HCT116 (cell line): ENCODE data around the gene GPR22. TPM values are rescaled to one million over a fixed set of nuclear protein-coding genes. Genes with fewer than 3 reads are reported as not detected.

Source experiments
- ATAC-seq: fragments of 200-7000 bp; cut with Tn5 transposase; 2 replicates; pipeline ENCODE4 v1.9.1; 2020; ENCODE audit warnings: mild to moderate bottlenecking, moderate library complexity
- BruUV-seq: library from RNA; stranded (reverse); fragments of 400-500 nt; replicated peaks from 2 replicates; lab custom pipeline; 2021; lab: Mats Ljungman, UMichigan
- CTCF ChIA-PET: fragments of 300-600 bp; sonication (Branson Sonifier 250); formaldehyde crosslinking; loops from one replicate; lab custom pipeline; 2021; ENCODE audit warnings: antibody characterized with exemption; lab: Charles Lee
- POLR2A ChIA-PET: fragments of 300-600, 350-600 bp; sonication (Branson Sonifier 250); formaldehyde crosslinking; loops from one replicate; lab custom pipeline; 2021; ENCODE audit warnings: antibody characterized with exemption; lab: Charles Lee
- RAD21 ChIA-PET, 2 experiments: fragments of 300-600 bp; sonication (Branson Sonifier 250); formaldehyde crosslinking; loops; one replicate each; lab custom pipeline; 2023; ENCODE audit warnings: low total read pairs in 2 of 2; ENCODE audit not compliant: uncharacterized antibody in 2 of 2, unreplicated experiment in 2 of 2, low non-redundant PET in 1 of 2; lab: Charles Lee
- DNase-seq: peaks from one replicate; pipeline ENCODE4 v3.0.0-alpha.2; 2010; ENCODE audit warnings: low read depth, low spot score
- H2AFZ ChIP-seq: fragments of 200-600 bp; shearing (Covaris generic), sonication (generic); 2 replicates; pipeline ENCODE4 v1.6.1; 2017; ENCODE audit warnings: low read depth, mixed run types, mixed read lengths, antibody characterized with exemption, low read length; ENCODE audit not compliant: poor library complexity, severe bottlenecking
- H3K27ac ChIP-seq: 2 replicates; pipeline ENCODE4 v1.5.1; 2012; ENCODE audit warnings: low read depth, low read length
- H3K27me3 ChIP-seq: fragments of 200-600 bp; sonication (generic); 2 replicates; pipeline ENCODE4 v1.6.1; 2016; ENCODE audit warnings: mixed run types, low read length, mixed read lengths; ENCODE audit not compliant: insufficient read depth
- H3K36me3 ChIP-seq, 2 experiments: fragments of 200-500 bp in 1 of 2; fragments of 200-600 bp in 1 of 2; sonication (Bioruptor generic) in 1 of 2; sonication (generic) in 1 of 2; 2 replicates each; pipeline versions ENCODE4 v1.5.1 to v1.6.1; 2014 to 2016; ENCODE audit warnings: low read length in 2 of 2, inconsistent platforms in 1 of 2, mixed read lengths in 1 of 2, mixed run types in 1 of 2; ENCODE audit not compliant: insufficient read depth in 2 of 2, control insufficient read depth in 1 of 2
- H3K4me1 ChIP-seq, 2 experiments: fragments of 200-600 bp in 1 of 2; sonication (generic) in 1 of 2; 2 replicates each; pipeline versions ENCODE4 v1.5.1 to v1.6.1; 2012 to 2017; ENCODE audit warnings: low read length in 2 of 2, inconsistent platforms in 1 of 2, mild to moderate bottlenecking in 1 of 2, mixed read lengths in 1 of 2, mixed run types in 1 of 2, moderate library complexity in 1 of 2; ENCODE audit not compliant: insufficient read depth in 2 of 2, control insufficient read depth in 1 of 2
- H3K4me2 ChIP-seq: fragments of 200-600 bp; sonication (generic); 2 replicates; pipeline ENCODE4 v1.6.1; 2017; ENCODE audit warnings: mixed run types, low read length, mixed read lengths
- H3K4me3 ChIP-seq, 2 experiments: fragments of 200-600 bp in 1 of 2; sonication (generic) in 1 of 2; replicated peaks in 1 of 2; 2 replicates each; pipeline ENCODE4 v1.5.1; 2011 to 2016; ENCODE audit warnings: low read length in 2 of 2, control low read depth in 1 of 2, low read depth in 1 of 2, mild to moderate bottlenecking in 1 of 2, mixed read lengths in 1 of 2, mixed run types in 1 of 2
- H3K79me2 ChIP-seq: fragments of 200-600 bp; sonication (generic); 2 replicates; pipeline ENCODE4 v1.6.1; 2017; ENCODE audit warnings: mild to moderate bottlenecking, mixed run types, low read length, moderate library complexity, mixed read lengths; ENCODE audit not compliant: insufficient read depth
- H3K9ac ChIP-seq: fragments of 200-600 bp; sonication (generic); 2 replicates; pipeline ENCODE4 v1.6.1; 2016; ENCODE audit warnings: low read length, mixed read lengths
- H3K9me2 ChIP-seq: fragments of 200-600 bp; sonication (generic), shearing (Covaris generic); 2 replicates; pipeline ENCODE4 v1.6.1; 2017; ENCODE audit warnings: mixed run types, mild to moderate bottlenecking, moderate library complexity; ENCODE audit not compliant: insufficient read depth
- H3K9me3 ChIP-seq, 2 experiments: fragments of 200-500 bp in 1 of 2; fragments of 200-600 bp in 1 of 2; sonication (Bioruptor generic) in 1 of 2; sonication (generic) in 1 of 2; 2 replicates each; pipeline ENCODE4 v1.6.1; 2014 to 2017; ENCODE audit warnings: low read length in 2 of 2, mixed read lengths in 2 of 2, inconsistent platforms in 1 of 2, low read depth in 1 of 2, mild to moderate bottlenecking in 1 of 2, mixed run types in 1 of 2, moderate library complexity in 1 of 2; ENCODE audit not compliant: control insufficient read depth in 1 of 2, insufficient read depth in 1 of 2
- H4K20me1 ChIP-seq: fragments of 200-600 bp; sonication (generic), shearing (Covaris generic); 2 replicates; pipeline ENCODE4 v1.6.1; 2017; ENCODE audit warnings: mixed run types, mild to moderate bottlenecking, moderate library complexity; ENCODE audit not compliant: insufficient read depth
- CBX3 ChIP-seq: IDR thresholded peaks from 2 replicates; pipeline ENCODE4 v1.6.1; 2012; ENCODE audit warnings: low read depth
- EGR1 ChIP-seq: IDR thresholded peaks from 2 replicates; pipeline ENCODE4 v1.6.1; 2012; ENCODE audit warnings: low read depth
- ELF1 ChIP-seq: IDR thresholded peaks from 2 replicates; pipeline ENCODE4 v1.6.1; 2012; ENCODE audit warnings: low read depth, borderline replicate concordance
- EZH2 ChIP-seq: fragments of 200-600 bp; sonication (generic); IDR thresholded peaks from 2 replicates; pipeline ENCODE4 v1.6.1; 2017; ENCODE audit warnings: antibody characterized with exemption, mixed run types
- EZH2phosphoT487 ChIP-seq: fragments of 200-600 bp; IDR thresholded peaks from 2 replicates; pipeline ENCODE4 v1.6.1; 2018; ENCODE audit warnings: antibody characterized with exemption, borderline replicate concordance
- FOSL1 ChIP-seq: IDR thresholded peaks from 2 replicates; pipeline ENCODE4 v1.6.1; 2012; ENCODE audit warnings: low read depth
- JUND ChIP-seq: IDR thresholded peaks from 2 replicates; pipeline ENCODE4 v1.6.1; 2012
- POLR2A ChIP-seq: IDR thresholded peaks from 2 replicates; pipeline ENCODE4 v1.7.0; 2011; ENCODE audit warnings: borderline replicate concordance; ENCODE audit not compliant: insufficient read depth, insufficient read length; ENCODE audit errors: extremely low read depth
- POLR2AphosphoS5 ChIP-seq: IDR thresholded peaks from 2 replicates; pipeline ENCODE4 v1.6.1; 2011; ENCODE audit warnings: mild to moderate bottlenecking, low read depth, low read length, moderate library complexity
- RAD21 ChIP-seq: IDR thresholded peaks from 2 replicates; pipeline ENCODE4 v1.6.1; 2012; ENCODE audit warnings: low read depth, mild to moderate bottlenecking
- SIN3A ChIP-seq: IDR thresholded peaks from 2 replicates; pipeline ENCODE4 v1.6.1; 2012; ENCODE audit warnings: low read depth
- SP1 ChIP-seq: IDR thresholded peaks from 2 replicates; pipeline ENCODE4 v1.6.1; 2012; ENCODE audit warnings: low read depth
- SRF ChIP-seq: IDR thresholded peaks from 2 replicates; pipeline ENCODE4 v1.6.1; 2012; ENCODE audit warnings: low read depth
- YY1 ChIP-seq: IDR thresholded peaks from 2 replicates; pipeline ENCODE4 v1.6.1; 2011; ENCODE audit warnings: low read length, low read depth, moderate library complexity, mild to moderate bottlenecking; ENCODE audit not compliant: insufficient replicate concordance; ENCODE audit errors: extremely low read depth
- ZNF274 ChIP-seq: fragments of 200-500 bp; sonication (Bioruptor generic); IDR thresholded peaks from 2 replicates; pipeline ENCODE4 v1.6.1; 2014; ENCODE audit warnings: mild to moderate bottlenecking, low read depth, low read length, inconsistent platforms
- intact Hi-C: fragments of 100-400 bp; cut with micrococcal nuclease; formaldehyde crosslinking; loops from 2 replicates; pipeline ENCODE4 v1.10.0; 2022
- total RNA-seq: library from RNA; stranded (reverse); gene quantifications from one replicate; pipeline ENCODE4 v1.2.1, GENCODE V29; 2021; ENCODE audit not compliant: unreplicated experiment
- TF ChIP-seq, protein P1 (sequence below): IDR thresholded peaks from 2 replicates; pipeline ENCODE4 v1.6.1; 2012
- TF ChIP-seq, protein P2 (sequence below): IDR thresholded peaks from 2 replicates; pipeline ENCODE4 v1.6.1; 2011; ENCODE audit warnings: mild to moderate bottlenecking, low read length, moderate library complexity; ENCODE audit not compliant: insufficient replicate concordance; ENCODE audit errors: extremely low read depth
- TF ChIP-seq, protein P3 (sequence below): IDR thresholded peaks from 2 replicates; pipeline ENCODE4 v1.6.1; 2012

GPR22 gene
- total RNA-seq, 1 experiment from 2014 or later = not detected

- ChIA-PET RAD21 (interaction anchor here in 1 of 2 experiments (1.3 kb wide), 1 partner anchor 39 kb away, joined by 3 read pairs; no protein-coding TSS in a partner anchor), CTCF (interaction anchor here (1.4 to 1.5 kb wide), 3 partner anchors 25 to 309 kb away, joined by 3 to 8 read pairs (median 5); no protein-coding TSS in a partner anchor), POLR2A (no interaction called here)
- no peak for DNase-seq
- H3K9me3 ChIP-seq = no peaks in the 10 kb centered on the region
- H3K36me3 ChIP-seq = no peaks in the 10 kb centered on the region
- no peaks in the 10 kb centered on the region for H3K27me3 ChIP-seq
- ATAC-seq = no peak
- H3K27ac ChIP-seq = no peak overlapping the region
- H3K9ac ChIP-seq = no peak overlapping the region
- H3K4me3 ChIP-seq = no peak overlapping the region
- no peak overlapping the region for H2AFZ ChIP-seq
- intact Hi-C loops = no loop called here
- H3K4me1 ChIP-seq = peaks cover 16 to 18% of the 10 kb centered on the region in 2 experiments; a peak in 3 of 4 replicates
- H3K4me2 ChIP-seq = no peak overlapping the region
- H4K20me1 ChIP-seq = no peaks in the 10 kb centered on the region
- no TSS peak for BruUV-seq
- no peak for TF ChIP-seq YY1
- TF ChIP-seq SRF = no peak
- no peak for TF ChIP-seq FOSL1
- no peak for TF ChIP-seq SP1
- no peak for TF ChIP-seq ZNF274
- TF ChIP-seq SIN3A = no peak
- TF ChIP-seq RAD21 = no peak
- TF ChIP-seq EZH2 = no peak
- TF ChIP-seq ELF1 = no peak
- no peak for TF ChIP-seq POLR2A
- TF ChIP-seq POLR2AphosphoS5 = no peak
- TF ChIP-seq EGR1 = no peak
- H3K79me2 ChIP-seq = no peaks in the 10 kb centered on the region; the same call in 1 of the 2 replicates
- no peaks in the 10 kb centered on the region for H3K9me2 ChIP-seq
Observed at GRCh38 chr7:107502154-107502553, 32.3 kb downstream of the GPR22 start.

DNA sequence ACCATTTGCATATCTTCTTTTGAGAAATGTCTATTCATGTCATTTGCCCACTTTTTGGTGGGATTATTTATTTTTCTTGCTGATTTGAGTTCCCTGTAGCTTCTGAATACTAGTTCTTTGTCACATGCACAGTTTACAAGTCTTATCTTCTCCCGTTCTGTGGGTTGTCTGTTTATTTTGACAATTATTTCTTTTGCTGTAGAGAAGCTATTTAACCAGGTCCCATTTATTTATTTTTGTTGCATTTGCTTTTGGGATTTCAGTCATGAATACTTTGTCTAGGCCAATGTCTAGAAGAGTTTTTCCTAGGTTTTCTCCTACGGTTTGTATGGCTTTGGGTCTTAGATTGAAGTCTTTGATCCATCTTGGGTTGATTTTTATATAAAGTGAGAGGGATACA is 32.9 kb downstream of the GPR22 start:
- Histone ChIP-seq H3K4me1 (peaks cover 16 to 18% of the 10 kb centered on the region in 2 experiments; a peak in 3 of 4 replicates), H3K9me3 (no peaks in the 10 kb centered on the region), H3K79me2 (no peaks in the 10 kb centered on the region), H3K27me3 (no peaks in the 10 kb centered on the region), H2AFZ (no peak overlapping the region), H3K4me3 (no peak overlapping the region), H3K36me3 (no peaks in the 10 kb centered on the region), H3K9ac (no peak overlapping the region), H3K9me2 (no peaks in the 10 kb centered on the region), H3K27ac (no peak overlapping the region), H4K20me1 (no peaks in the 10 kb centered on the region), H3K4me2 (no peak overlapping the region)
- no TSS peak for BruUV-seq
- ChIA-PET POLR2A (no interaction called here), RAD21 (no interaction called here), CTCF (no interaction called here)
- TF ChIP-seq, protein P1, sequence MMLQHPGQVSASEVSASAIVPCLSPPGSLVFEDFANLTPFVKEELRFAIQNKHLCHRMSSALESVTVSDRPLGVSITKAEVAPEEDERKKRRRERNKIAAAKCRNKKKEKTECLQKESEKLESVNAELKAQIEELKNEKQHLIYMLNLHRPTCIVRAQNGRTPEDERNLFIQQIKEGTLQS = no peak
- no peak for TF ChIP-seq EZH2phosphoT487
- TF ChIP-seq, protein P2, sequence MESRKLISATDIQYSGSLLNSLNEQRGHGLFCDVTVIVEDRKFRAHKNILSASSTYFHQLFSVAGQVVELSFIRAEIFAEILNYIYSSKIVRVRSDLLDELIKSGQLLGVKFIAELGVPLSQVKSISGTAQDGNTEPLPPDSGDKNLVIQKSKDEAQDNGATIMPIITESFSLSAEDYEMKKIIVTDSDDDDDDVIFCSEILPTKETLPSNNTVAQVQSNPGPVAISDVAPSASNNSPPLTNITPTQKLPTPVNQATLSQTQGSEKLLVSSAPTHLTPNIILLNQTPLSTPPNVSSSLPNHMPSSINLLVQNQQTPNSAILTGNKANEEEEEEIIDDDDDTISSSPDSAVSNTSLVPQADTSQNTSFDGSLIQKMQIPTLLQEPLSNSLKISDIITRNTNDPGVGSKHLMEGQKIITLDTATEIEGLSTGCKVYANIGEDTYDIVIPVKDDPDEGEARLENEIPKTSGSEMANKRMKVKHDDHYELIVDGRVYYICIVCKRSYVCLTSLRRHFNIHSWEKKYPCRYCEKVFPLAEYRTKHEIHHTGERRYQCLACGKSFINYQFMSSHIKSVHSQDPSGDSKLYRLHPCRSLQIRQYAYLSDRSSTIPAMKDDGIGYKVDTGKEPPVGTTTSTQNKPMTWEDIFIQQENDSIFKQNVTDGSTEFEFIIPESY = no peak
- TF ChIP-seq ELF1 = no peak
- no peak for TF ChIP-seq SP1
- TF ChIP-seq, protein P3, sequence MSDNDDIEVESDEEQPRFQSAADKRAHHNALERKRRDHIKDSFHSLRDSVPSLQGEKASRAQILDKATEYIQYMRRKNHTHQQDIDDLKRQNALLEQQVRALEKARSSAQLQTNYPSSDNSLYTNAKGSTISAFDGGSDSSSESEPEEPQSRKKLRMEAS = no peak
- no peak for TF ChIP-seq FOSL1
- TF ChIP-seq POLR2AphosphoS5 = no peak
- TF ChIP-seq YY1 = no peak
- TF ChIP-seq CBX3 = no peak
- TF ChIP-seq ZNF274 = no peak
- no peak for TF ChIP-seq JUND
- no peak for ATAC-seq
- intact Hi-C loops = no loop called here
- DNase-seq = no peak
